Adrenal gland (tissue), 12 donors: Measurements from ENCODE around the gene SURF4. TPM values are rescaled to one million over a fixed set of nuclear protein-coding genes. Genes with fewer than 3 reads are reported as not detected.

Source experiments
- DNase-seq, 7 donors: peaks; one replicate each; pipeline ENCODE4 v3.0.0-alpha.2; 2019 to 2020
- H3K27ac ChIP-seq, 5 donors: fragments of 200-600 bp; sonication (generic) in 4 of 5; 1 replicate in 3 of 5; 2 replicates in 2 of 5; pipeline versions ENCODE4 v1.5.1 to v1.8.0; 2016 to 2020; ENCODE audit warnings: mild to moderate bottlenecking in 1 of 5
- H3K27me3 ChIP-seq: fragments of 200-600 bp; 2 replicates; pipeline ENCODE4 v1.8.0; 2021
- H3K36me3 ChIP-seq, 2 donors: fragments of 200-600 bp; replicated peaks in 1 of 2; 1 replicate in 1 of 2; 2 replicates in 1 of 2; pipeline versions ENCODE4 v1.5.1 to v1.8.0; 2018 to 2022
- H3K4me1 ChIP-seq, 2 donors: fragments of 200-600 bp; replicated peaks in 1 of 2; 1 replicate in 1 of 2; 2 replicates in 1 of 2; pipeline versions ENCODE4 v1.5.1 to v1.8.0; 2018 to 2021
- H3K4me3 ChIP-seq, 4 donors: fragments of 200-600 bp; sonication (generic) in 3 of 4; one replicate each; pipeline ENCODE4 v1.5.1; 2016 to 2018
- H3K9me3 ChIP-seq, 3 donors: fragments of 200-600 bp; sonication (generic) in 1 of 3; replicated peaks in 1 of 3; 1 replicate in 2 of 3; 2 replicates in 1 of 3; pipeline versions ENCODE4 v1.5.1 to v1.8.0; 2016 to 2021
- POLR2A ChIP-seq, 2 donors: fragments of 450-650 bp; IDR thresholded peaks; one replicate each; pipeline ENCODE4 v1.6.1; 2017; ENCODE audit warnings: antibody characterized with exemption in 2 of 2, mild to moderate bottlenecking in 2 of 2, moderate library complexity in 1 of 2
- WGBS, 4 donors: extraction: QIAGEN DNeasy Blood & Tissue Kit in 2 of 4; methylation state at CpG; one replicate each; pipeline versions ENCODE4 v1.1.5 to v1.1.7; 2013 to 2017; 5-methylcytosine and 5-hydroxymethylcytosine counted together
- intact Hi-C, 2 donors: fragments of 100-400 bp; cut with DNase I; formaldehyde crosslinking; loops; one replicate each; pipeline versions ENCODE4 v1.14.1 to v1.15.0; 2022 to 2023
- polyA plus RNA-seq, 3 donors: library from polyadenylated mRNA; stranded (reverse); fragments of 200-250 nt in 2 of 3; fragments of 350-450 nt in 1 of 3; fragmentation: Illumina TruSeq in 1 of 3; extraction: RNeasy Lipid Tissue Mini Kit (QIAGEN cat#74804) in 1 of 3; gene quantifications; one replicate each; pipeline ENCODE4 v1.2.3, GENCODE V29; 2013 to 2014
- total RNA-seq, 9 donors: library from RNA; depleted of rRNA in 4 of 9; stranded (reverse); fragments of >200 nt in 4 of 9; fragments of 120-200 nt in 1 of 9; fragmentation: NEBNext Ultra II Directional in 1 of 9; extraction: Animal tissue kit (Norgen Biotek cat#: 25700) in 1 of 9; gene quantifications; one replicate each; pipeline versions ENCODE4 v1.1.0 to v1.2.4, GENCODE V29; 2013 to 2023
- TF ChIP-seq, protein P1 (sequence below), 6 experiments: fragments of 450-650 bp in 4 of 6; fragments of 200-600 bp in 2 of 6; sonication (generic) in 1 of 6; IDR thresholded peaks; 1 replicate in 5 of 6; 2 replicates in 1 of 6; pipeline versions ENCODE4 v1.5.1 to v1.8.0; 2016 to 2021; ENCODE audit warnings: antibody characterized with exemption in 6 of 6, mild to moderate bottlenecking in 2 of 6, moderate library complexity in 1 of 6
- donor health status: healthy with polysubstance abuse.
- donor health status: Bipolar disorder and iron deficiency.
- donor health status: DM: yes; HTN: yes; CAD: no.
- donor health status: DM: no; HTN: no; CAD: no.
- donor health status: DM: no; HTN: no; CAD: no.
- donor health status: DM: yes; HTN: yes; CAD: no.

SURF4 gene
- total and polyA plus RNA-seq, 12 donors = 43.4 to 340 (median 177) TPM

GRCh38 chr9:133347985-133348717 is 27.7 kb downstream of the SURF4 start, which contains the start of the genes MED22 and RPL7A:
MED22 (minus strand) TSS chr9:133348131; CDS start chr9:133346662, 1,469 bp downstream.
RPL7A (plus strand) TSS chr9:133348218; CDS start chr9:133348244, 26 bp downstream.
- H3K36me3 ChIP-seq = peaks cover 0 to 66% of the 10 kb centered on the region in 2 donors
- H3K27me3 ChIP-seq = no peaks in the 10 kb centered on the region
- intact Hi-C loops = no loop called here
- TF ChIP-seq, protein P1, sequence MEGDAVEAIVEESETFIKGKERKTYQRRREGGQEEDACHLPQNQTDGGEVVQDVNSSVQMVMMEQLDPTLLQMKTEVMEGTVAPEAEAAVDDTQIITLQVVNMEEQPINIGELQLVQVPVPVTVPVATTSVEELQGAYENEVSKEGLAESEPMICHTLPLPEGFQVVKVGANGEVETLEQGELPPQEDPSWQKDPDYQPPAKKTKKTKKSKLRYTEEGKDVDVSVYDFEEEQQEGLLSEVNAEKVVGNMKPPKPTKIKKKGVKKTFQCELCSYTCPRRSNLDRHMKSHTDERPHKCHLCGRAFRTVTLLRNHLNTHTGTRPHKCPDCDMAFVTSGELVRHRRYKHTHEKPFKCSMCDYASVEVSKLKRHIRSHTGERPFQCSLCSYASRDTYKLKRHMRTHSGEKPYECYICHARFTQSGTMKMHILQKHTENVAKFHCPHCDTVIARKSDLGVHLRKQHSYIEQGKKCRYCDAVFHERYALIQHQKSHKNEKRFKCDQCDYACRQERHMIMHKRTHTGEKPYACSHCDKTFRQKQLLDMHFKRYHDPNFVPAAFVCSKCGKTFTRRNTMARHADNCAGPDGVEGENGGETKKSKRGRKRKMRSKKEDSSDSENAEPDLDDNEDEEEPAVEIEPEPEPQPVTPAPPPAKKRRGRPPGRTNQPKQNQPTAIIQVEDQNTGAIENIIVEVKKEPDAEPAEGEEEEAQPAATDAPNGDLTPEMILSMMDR (IDR thresholded peaks at IDR 0.05) = peak in 1 of 6 experiments; percentile 30
- peak; percentile 87 to 92 for TF ChIP-seq POLR2A (IDR thresholded peaks at IDR 0.05)
- WGBS, 4 donors = 0% methylated on average over 10 to 64 of the region's 64 CpGs
- peak within 1 kb of the TSS; percentile 89 to 98 (median 97) for H3K4me3 ChIP-seq
- peak; percentile 94 to 99 (median 97) for DNase-seq
- peak within 1 kb of the TSS; percentile 58 to 95 (median 94) for H3K27ac ChIP-seq
- no peaks in the 10 kb centered on the region for H3K9me3 ChIP-seq
- peaks cover 14 to 27% of the 10 kb centered on the region in 2 donors for H3K4me1 ChIP-seq

DNA sequence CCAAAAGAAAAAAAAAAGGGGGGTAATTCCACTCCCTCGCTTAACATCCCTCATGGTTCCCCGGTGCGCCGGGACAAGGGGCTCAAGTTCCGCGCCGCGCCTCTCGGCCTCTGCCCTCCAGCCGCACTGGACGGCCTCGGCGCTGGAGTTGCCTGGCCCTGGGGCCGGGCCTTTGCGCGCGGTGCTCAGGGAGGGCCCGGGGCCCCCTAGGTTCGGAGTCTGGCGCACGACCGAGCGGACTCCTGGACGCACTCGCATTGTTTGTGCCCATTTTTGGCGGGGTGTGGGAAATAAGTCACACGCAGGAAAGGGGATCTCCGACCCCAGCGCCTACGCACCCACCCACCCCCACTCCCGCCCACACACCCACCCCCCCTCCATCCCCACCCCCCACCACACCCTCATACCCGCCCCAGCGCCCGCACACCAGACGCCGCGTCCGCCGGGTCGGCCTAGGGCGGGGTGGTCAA is 28.3 kb downstream of the SURF4 start:
- H3K36me3 ChIP-seq = peaks cover 0 to 66% of the 10 kb centered on the region in 2 donors
- no peak for TF ChIP-seq POLR2A (IDR thresholded peaks at IDR 0.05)
- TF ChIP-seq, protein P1 (IDR thresholded peaks at IDR 0.05) = no peak
- 0 to 1% (median 0%) methylated on average over 12 to 41 of the region's 41 CpGs for WGBS, 4 donors

GRCh38 chr9:133346021-133346785 is 29.7 kb downstream of the SURF4 start:
- 56 to 71% (median 66%) methylated on average over 12 to 15 of the region's 15 CpGs for WGBS, 4 donors
- no peaks in the 10 kb centered on the region for H3K9me3 ChIP-seq
- DNase-seq = peak in 2 of 7 donors; percentile 19 to 39
- H3K4me1 ChIP-seq = peaks cover 14 to 27% of the 10 kb centered on the region in 2 donors
- no peaks in the 10 kb centered on the region for H3K27me3 ChIP-seq
- no peak for TF ChIP-seq POLR2A (IDR thresholded peaks at IDR 0.05)
- TF ChIP-seq, protein P1 (IDR thresholded peaks at IDR 0.05) = no peak
- peaks cover 0 to 66% of the 10 kb centered on the region in 2 donors for H3K36me3 ChIP-seq
- intact Hi-C loops = no loop called here
- H3K27ac ChIP-seq = peak overlapping the region in 4 of 5 donors; percentile 12 to 95 (median 79)
- peak overlapping the region in 1 of 4 donors; percentile 89 for H3K4me3 ChIP-seq

More for the DNA sequence above, 28.3 kb downstream of the SURF4 start:
- intact Hi-C loops = no loop called here
- no peaks in the 10 kb centered on the region for H3K9me3 ChIP-seq
- DNase-seq = peak in 4 of 7 donors; percentile 45 to 56 (median 52)
- H3K27ac ChIP-seq = peak overlapping the region; percentile 58 to 95 (median 94)
- no peaks in the 10 kb centered on the region for H3K27me3 ChIP-seq
- peak overlapping the region; percentile 89 to 98 (median 97) for H3K4me3 ChIP-seq
- H3K4me1 ChIP-seq = peaks cover 14 to 27% of the 10 kb centered on the region in 2 donors

GRCh38 chr9:133345596-133345995 is 30.3 kb downstream of the SURF4 start:
- peaks cover 14 to 33% of the 10 kb centered on the region in 2 donors for H3K4me1 ChIP-seq
- intact Hi-C loops = no loop called here

More at GRCh38 chr9:133345596-133345995, 30.3 kb downstream of the SURF4 start:
- no peaks in the 10 kb centered on the region for H3K9me3 ChIP-seq
- no peak overlapping the region for H3K4me3 ChIP-seq
- TF ChIP-seq POLR2A (IDR thresholded peaks at IDR 0.05) = no peak
- TF ChIP-seq, protein P1 (IDR thresholded peaks at IDR 0.05) = no peak
- no peak overlapping the region for H3K27ac ChIP-seq
- peak in 1 of 7 donors; percentile 20 for DNase-seq
- 84 to 94% (median 92%) methylated on average over 5 to 6 of the region's 6 CpGs for WGBS, 4 donors
- peaks cover 0 to 66% of the 10 kb centered on the region in 2 donors for H3K36me3 ChIP-seq
- H3K27me3 ChIP-seq = no peaks in the 10 kb centered on the region
